Astrocyte (in vitro differentiated cells and primary cell): ENCODE results near the gene CTSL. TPM values are rescaled to one million over a fixed set of nuclear protein-coding genes. Genes with fewer than 3 reads are reported as not detected.

Experiments
- DNase-seq: peaks from one replicate; pipeline ENCODE4 v3.0.0-alpha.2; 2010; ENCODE audit warnings: low read depth
- FAIRE-seq: peaks from 2 replicates; lab custom pipeline; 2011; peaks lifted over from hg19 to GRCh38; lab: Jason Lieb, UNC
- H2AFZ ChIP-seq: 2 replicates; pipeline ENCODE4 v1.6.0; 2012; ENCODE audit warnings: low read depth, low read length, inconsistent platforms
- H3K27ac ChIP-seq: 2 replicates; pipeline ENCODE4 v1.5.1; 2011; ENCODE audit warnings: low read depth, low read length, inconsistent platforms
- H3K27me3 ChIP-seq: 2 replicates; pipeline ENCODE4 v1.6.0; 2011; ENCODE audit warnings: low read length, inconsistent platforms; ENCODE audit not compliant: insufficient read depth
- H3K36me3 ChIP-seq: 2 replicates; pipeline ENCODE4 v1.5.1; 2011; ENCODE audit warnings: low read length, inconsistent platforms; ENCODE audit not compliant: insufficient read depth
- H3K4me1 ChIP-seq: 2 replicates; pipeline ENCODE4 v1.5.1; 2011; ENCODE audit warnings: low read length, inconsistent platforms; ENCODE audit not compliant: insufficient read depth
- H3K4me2 ChIP-seq: 2 replicates; pipeline ENCODE4 v1.6.0; 2012; ENCODE audit warnings: low read length, inconsistent platforms
- H3K4me3 ChIP-seq: 2 replicates; pipeline ENCODE4 v1.5.1; 2011; ENCODE audit warnings: low read depth, mild to moderate bottlenecking, low read length, inconsistent platforms; ENCODE audit not compliant: insufficient read depth
- H3K79me2 ChIP-seq: 2 replicates; pipeline ENCODE4 v1.6.0; 2012; ENCODE audit warnings: mild to moderate bottlenecking, low read length, inconsistent platforms; ENCODE audit not compliant: insufficient read depth
- H3K9ac ChIP-seq: 2 replicates; pipeline ENCODE4 v1.6.0; 2012; ENCODE audit warnings: mild to moderate bottlenecking, low read length, inconsistent platforms
- H3K9me3 ChIP-seq: 2 replicates; pipeline ENCODE4 v1.5.1; 2012; ENCODE audit warnings: low read depth, mild to moderate bottlenecking, low read length, inconsistent platforms; ENCODE audit not compliant: insufficient read depth
- H4K20me1 ChIP-seq: 2 replicates; pipeline ENCODE4 v1.6.0; 2012; ENCODE audit warnings: low read length, inconsistent platforms; ENCODE audit not compliant: insufficient read depth
- H3K27ac Mint-ChIP-seq: one replicate; pipeline ENCODE4 v1.8.0; 2021; ENCODE audit warnings: mild to moderate bottlenecking, mixed read lengths; ENCODE audit not compliant: unreplicated experiment
- H3K27me3 Mint-ChIP-seq: one replicate; pipeline ENCODE4 v1.8.0; 2021; ENCODE audit warnings: low read depth, mixed read lengths; ENCODE audit not compliant: unreplicated experiment
- H3K36me3 Mint-ChIP-seq: one replicate; pipeline ENCODE4 v1.8.0; 2021; ENCODE audit warnings: low read depth, mixed read lengths; ENCODE audit not compliant: unreplicated experiment
- H3K4me1 Mint-ChIP-seq: one replicate; pipeline ENCODE4 v1.8.0; 2021; ENCODE audit warnings: low read depth, mixed read lengths; ENCODE audit not compliant: unreplicated experiment
- H3K4me3 Mint-ChIP-seq: one replicate; pipeline ENCODE4 v1.8.0; 2021; ENCODE audit warnings: mild to moderate bottlenecking, moderate library complexity, mixed read lengths; ENCODE audit not compliant: unreplicated experiment
- H3K9me3 Mint-ChIP-seq: one replicate; pipeline ENCODE4 v1.8.0; 2021; ENCODE audit warnings: mild to moderate bottlenecking, mixed read lengths; ENCODE audit not compliant: unreplicated experiment
- EZH2 ChIP-seq: IDR thresholded peaks from 2 replicates; pipeline ENCODE4 v1.6.1; 2012; ENCODE audit warnings: mild to moderate bottlenecking, low read length, inconsistent platforms; ENCODE audit not compliant: insufficient read depth
- total RNA-seq: library from RNA; stranded (reverse); gene quantifications from 2 replicates; pipeline ENCODE4 v1.2.1, GENCODE V29; 2021
- TF ChIP-seq, protein P1 (sequence below): IDR thresholded peaks from 2 replicates; pipeline ENCODE4 v1.5.1; 2011; ENCODE audit warnings: low read depth, mild to moderate bottlenecking, inconsistent platforms, low read length, moderate library complexity; ENCODE audit not compliant: insufficient read depth

CTSL gene
- total RNA-seq, 1 donor from 2014 or later = 94.9 TPM

DNA sequence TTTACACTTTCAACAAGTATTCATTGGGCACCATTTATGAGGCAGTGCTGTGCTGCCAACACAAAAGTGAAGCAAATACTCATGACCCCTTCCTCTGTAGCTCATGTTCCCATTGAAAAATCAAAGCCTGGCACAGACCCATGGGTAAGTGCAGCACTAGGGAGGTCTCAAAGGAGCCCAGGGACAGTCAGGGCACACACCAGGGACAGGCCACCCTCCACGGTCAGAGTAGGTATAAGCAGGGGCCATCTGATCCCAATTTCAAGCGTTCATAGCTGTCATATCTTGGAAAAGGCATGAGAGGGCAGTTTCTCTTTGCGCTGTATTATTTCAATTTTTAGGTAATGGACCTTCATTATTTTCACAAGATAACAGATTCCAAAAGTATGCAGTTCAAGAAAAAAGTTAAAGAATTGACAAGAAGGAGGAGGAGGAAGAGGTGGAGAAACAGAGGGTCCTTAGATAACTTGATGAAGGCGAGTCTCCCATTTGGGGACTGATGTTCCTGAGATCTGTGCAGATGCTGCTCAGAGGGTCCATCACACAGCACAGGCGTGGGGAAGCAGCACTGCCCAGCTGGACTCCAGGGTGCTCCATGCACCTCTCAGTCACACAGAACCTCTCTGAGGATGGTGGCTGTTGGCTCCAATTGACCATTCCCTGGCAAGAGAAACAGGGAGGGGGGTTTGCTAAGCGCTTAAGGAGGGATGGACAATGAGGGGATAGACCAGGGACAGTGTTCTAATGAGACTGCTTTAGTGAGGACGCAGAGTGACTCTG, 7.5 kb downstream of the CTSL start:
- Histone ChIP-seq H3K27ac (no peak overlapping the region), H3K9me3 (no peaks in the 10 kb centered on the region), H3K79me2 (no peaks in the 10 kb centered on the region), H3K27me3 (no peaks in the 10 kb centered on the region), H4K20me1 (no peaks in the 10 kb centered on the region), H3K4me3 (no peak overlapping the region), H3K4me1 (no peaks in the 10 kb centered on the region), H2AFZ (no peak overlapping the region), H3K9ac (no peak overlapping the region), H3K4me2 (no peak overlapping the region), H3K36me3 (peaks cover 18% of the 10 kb centered on the region)
- Mint-ChIP-seq H3K4me1 (no peaks in the 10 kb centered on the region), H3K4me3 (no peak overlapping the region), H3K27me3 (peaks cover 12% of the 10 kb centered on the region), H3K9me3 (peaks cover 7% of the 10 kb centered on the region), H3K36me3 (peaks cover 8% of the 10 kb centered on the region), H3K27ac (no peak overlapping the region)
- DNase-seq = no peak
- FAIRE-seq = no peak
- TF ChIP-seq, protein P1, sequence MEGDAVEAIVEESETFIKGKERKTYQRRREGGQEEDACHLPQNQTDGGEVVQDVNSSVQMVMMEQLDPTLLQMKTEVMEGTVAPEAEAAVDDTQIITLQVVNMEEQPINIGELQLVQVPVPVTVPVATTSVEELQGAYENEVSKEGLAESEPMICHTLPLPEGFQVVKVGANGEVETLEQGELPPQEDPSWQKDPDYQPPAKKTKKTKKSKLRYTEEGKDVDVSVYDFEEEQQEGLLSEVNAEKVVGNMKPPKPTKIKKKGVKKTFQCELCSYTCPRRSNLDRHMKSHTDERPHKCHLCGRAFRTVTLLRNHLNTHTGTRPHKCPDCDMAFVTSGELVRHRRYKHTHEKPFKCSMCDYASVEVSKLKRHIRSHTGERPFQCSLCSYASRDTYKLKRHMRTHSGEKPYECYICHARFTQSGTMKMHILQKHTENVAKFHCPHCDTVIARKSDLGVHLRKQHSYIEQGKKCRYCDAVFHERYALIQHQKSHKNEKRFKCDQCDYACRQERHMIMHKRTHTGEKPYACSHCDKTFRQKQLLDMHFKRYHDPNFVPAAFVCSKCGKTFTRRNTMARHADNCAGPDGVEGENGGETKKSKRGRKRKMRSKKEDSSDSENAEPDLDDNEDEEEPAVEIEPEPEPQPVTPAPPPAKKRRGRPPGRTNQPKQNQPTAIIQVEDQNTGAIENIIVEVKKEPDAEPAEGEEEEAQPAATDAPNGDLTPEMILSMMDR = no peak
- no peak for TF ChIP-seq EZH2

DNA sequence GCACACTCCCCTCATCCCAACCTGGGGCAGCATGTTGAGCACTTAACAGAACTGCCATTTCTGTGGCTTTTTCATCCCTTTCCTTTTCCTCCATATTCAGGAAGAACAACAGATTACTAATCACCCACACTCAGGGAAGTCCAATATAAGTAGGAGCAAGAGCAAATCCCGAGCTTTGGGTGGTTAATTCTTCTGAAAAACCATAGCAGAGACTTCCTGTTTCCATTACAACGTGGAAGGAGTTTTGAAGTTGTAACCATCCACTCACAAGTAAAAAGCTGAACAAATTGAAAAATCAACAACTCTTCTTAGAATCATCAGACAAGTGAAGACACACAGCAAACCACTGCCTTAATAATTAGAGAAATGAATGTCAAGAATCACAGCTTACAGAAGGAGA, 8.2 kb downstream of the CTSL start:
- H3K36me3 ChIP-seq = peaks cover 13% of the 10 kb centered on the region
- FAIRE-seq (no peak), DNase-seq (no peak)
- H3K4me1 Mint-ChIP-seq = no peaks in the 10 kb centered on the region
- no peak overlapping the region for H2AFZ ChIP-seq
- H3K27me3 ChIP-seq = no peaks in the 10 kb centered on the region
- no peak overlapping the region for H3K4me2 ChIP-seq
- peaks cover 8% of the 10 kb centered on the region for H3K36me3 Mint-ChIP-seq
- no peaks in the 10 kb centered on the region for H3K4me1 ChIP-seq
- H3K27ac Mint-ChIP-seq = no peak overlapping the region
- H3K4me3 Mint-ChIP-seq = no peak overlapping the region
- no peak overlapping the region for H3K4me3 ChIP-seq
- peaks cover 12% of the 10 kb centered on the region for H3K27me3 Mint-ChIP-seq
- H3K27ac ChIP-seq = no peak overlapping the region
- no peaks in the 10 kb centered on the region for H3K79me2 ChIP-seq
- no peaks in the 10 kb centered on the region for H4K20me1 ChIP-seq
- H3K9ac ChIP-seq = no peak overlapping the region
- no peaks in the 10 kb centered on the region for H3K9me3 ChIP-seq
- no peak for TF ChIP-seq EZH2
- TF ChIP-seq, protein P1 = no peak
- peaks cover 7% of the 10 kb centered on the region for H3K9me3 Mint-ChIP-seq

- DNase-seq (no peak), FAIRE-seq (no peak)
- Histone ChIP-seq H3K9ac (no peak overlapping the region), H3K9me3 (no peaks in the 10 kb centered on the region), H3K4me3 (no peak overlapping the region), H3K4me2 (no peak overlapping the region), H3K27me3 (no peaks in the 10 kb centered on the region), H3K4me1 (no peaks in the 10 kb centered on the region), H3K36me3 (no peaks in the 10 kb centered on the region), H4K20me1 (no peaks in the 10 kb centered on the region), H3K79me2 (no peaks in the 10 kb centered on the region), H2AFZ (no peak overlapping the region), H3K27ac (no peak overlapping the region)
- no peak overlapping the region for H3K27ac Mint-ChIP-seq
- peaks cover 8% of the 10 kb centered on the region for H3K9me3 Mint-ChIP-seq
- no peaks in the 10 kb centered on the region for H3K36me3 Mint-ChIP-seq
- H3K4me1 Mint-ChIP-seq = no peaks in the 10 kb centered on the region
- H3K27me3 Mint-ChIP-seq = peaks cover 3% of the 10 kb centered on the region
- H3K4me3 Mint-ChIP-seq = no peak overlapping the region
- TF ChIP-seq, protein P1 = no peak
- no peak for TF ChIP-seq EZH2
Measured at GRCh38 chr9:87739546-87739945, 13.6 kb downstream of the CTSL start.
